Stimulated activated CD4-positive, alpha-beta T cell treated with anti-CD3 and anti-CD28 coated beads, TNF-alpha, amount 100 ng/mL, for 48 hours (primary cell): ENCODE results near the gene YIF1A.

ENCODE experiments used
- DNase-seq, 3 donors: peaks; one replicate each; pipeline ENCODE4 v3.0.0-alpha.2; 2020; ENCODE audit warnings: low read depth in 3 of 3

YIF1A gene

GRCh38 chr11:66243782-66244535 lies 45.0 kb downstream of the YIF1A start:
- no peak for DNase-seq

GRCh38 chr11:66242095-66242765 lies 46.7 kb downstream of the YIF1A start:
- DNase-seq: no peak

- no peak for DNase-seq
Observed at GRCh38 chr11:66240781-66241136, 48.2 kb downstream of the YIF1A start.

- no peak for DNase-seq
Observed at GRCh38 chr11:66239998-66240780, 48.8 kb downstream of the YIF1A start.

- no peak for DNase-seq
Observed at GRCh38 chr11:66239511-66239910, 49.4 kb downstream of the YIF1A start.

- no peak for DNase-seq
Observed at GRCh38 chr11:66238786-66239413, 50.0 kb downstream of the YIF1A start.

GRCh38 chr11:66237867-66238266 lies 51.1 kb downstream of the YIF1A start:
- no peak for DNase-seq

GRCh38 chr11:66235141-66235540 lies 53.8 kb downstream of the YIF1A start:
- DNase-seq: no peak
